Endothelial cell of umbilical vein (primary cell): ENCODE data around the gene EDEM2. TPM values are rescaled to one million over a fixed set of nuclear protein-coding genes. Genes with fewer than 3 reads are reported as not detected.

Experiments used
- BruUV-seq: library from RNA; stranded (reverse); fragments of 400-500 nt; replicated peaks from 2 replicates; lab custom pipeline; 2021; lab: Mats Ljungman, UMichigan
- CTCF ChIA-PET: fragments of 300-600, 350-600 bp; sonication (Branson Sonifier 250); formaldehyde crosslinking; loops from one replicate; lab custom pipeline; 2021; ENCODE audit warnings: antibody characterized with exemption, inconsistent platforms; lab: Charles Lee
- POLR2A ChIA-PET: fragments of 300-600, 350-600 bp; sonication (Branson Sonifier 250); formaldehyde crosslinking; loops from one replicate; lab custom pipeline; 2021; ENCODE audit warnings: antibody characterized with exemption, inconsistent platforms; lab: Charles Lee
- DNase-seq: peaks from one replicate; pipeline ENCODE4 v3.0.0-alpha.2; 2011; ENCODE audit warnings: low read depth, low spot score
- FAIRE-seq: peaks from 2 replicates; lab custom pipeline; 2011; peaks lifted over from hg19 to GRCh38; lab: Jason Lieb, UNC
- H2AFZ ChIP-seq: 2 replicates; pipeline ENCODE4 v1.6.0; 2012; ENCODE audit warnings: low read depth, low read length, control low read depth, inconsistent platforms
- H3K27ac ChIP-seq: 2 replicates; pipeline ENCODE4 v1.5.1; 2011; ENCODE audit warnings: low read depth, mild to moderate bottlenecking, control low read depth, low read length, moderate library complexity; ENCODE audit not compliant: insufficient read depth
- H3K27me3 ChIP-seq, 2 experiments: 2 replicates each; pipeline versions ENCODE4 v1.6.0 to v1.6.1; 2011; ENCODE audit warnings: low read length in 2 of 2, mixed read lengths in 1 of 2; ENCODE audit not compliant: control insufficient read depth in 2 of 2, insufficient read depth in 2 of 2
- H3K36me3 ChIP-seq, 2 experiments: 2 replicates in 1 of 2; 3 replicates in 1 of 2; pipeline ENCODE4 v1.5.1; 2011; ENCODE audit warnings: low read length in 2 of 2, mild to moderate bottlenecking in 1 of 2, moderate library complexity in 1 of 2; ENCODE audit not compliant: control insufficient read depth in 2 of 2, insufficient read depth in 2 of 2; ENCODE audit errors: extremely low read depth in 1 of 2
- H3K4me1 ChIP-seq: 3 replicates; pipeline ENCODE4 v1.5.1; 2011; ENCODE audit warnings: mild to moderate bottlenecking, low read length; ENCODE audit not compliant: control insufficient read depth, insufficient read depth; ENCODE audit errors: extremely low read depth
- H3K4me2 ChIP-seq: 2 replicates; pipeline ENCODE4 v1.6.1; 2011; ENCODE audit warnings: low read length, control low read depth, mixed read lengths; ENCODE audit not compliant: insufficient read depth
- H3K4me3 ChIP-seq, 3 experiments: fragments of 200-600 bp in 1 of 3; sonication (generic), shearing (Covaris generic) in 1 of 3; replicated peaks in 1 of 3; 2 replicates each; pipeline ENCODE4 v1.5.1; 2011 to 2016; ENCODE audit warnings: control low read depth in 3 of 3, low read length in 3 of 3, mild to moderate bottlenecking in 2 of 3, inconsistent platforms in 1 of 3, low read depth in 1 of 3, moderate library complexity in 1 of 3; ENCODE audit not compliant: insufficient read depth in 1 of 3
- H3K79me2 ChIP-seq: 2 replicates; pipeline ENCODE4 v1.6.0; 2012; ENCODE audit warnings: low read length, inconsistent platforms; ENCODE audit not compliant: control insufficient read depth, insufficient read depth
- H3K9ac ChIP-seq: replicated peaks from 2 replicates; pipeline ENCODE3; 2011; ENCODE audit warnings: low read length, control low read depth; ENCODE audit not compliant: insufficient read depth; ENCODE audit errors: extremely low read depth
- H3K9me1 ChIP-seq: replicated peaks from 3 replicates; pipeline ENCODE4 v1.6.0; 2011; ENCODE audit warnings: mild to moderate bottlenecking, low read length; ENCODE audit not compliant: control insufficient read depth, insufficient read depth; ENCODE audit errors: extremely low read depth
- H3K9me3 ChIP-seq: replicated peaks from 2 replicates; pipeline ENCODE4 v1.5.1; 2012; ENCODE audit warnings: low read length, inconsistent platforms; ENCODE audit not compliant: control insufficient read depth, insufficient read depth
- H4K20me1 ChIP-seq: replicated peaks from 2 replicates; pipeline ENCODE3; 2011; ENCODE audit warnings: mild to moderate bottlenecking, low read length; ENCODE audit not compliant: control insufficient read depth, insufficient read depth; ENCODE audit errors: extremely low read depth
- EZH2 ChIP-seq: IDR thresholded peaks from 2 replicates; pipeline ENCODE4 v1.6.1; 2012; ENCODE audit warnings: borderline replicate concordance, low read depth, mild to moderate bottlenecking, moderate library complexity, low read length, inconsistent platforms; ENCODE audit not compliant: severe bottlenecking
- FOS ChIP-seq: IDR thresholded peaks from 2 replicates; pipeline ENCODE4 v1.6.1; 2011; ENCODE audit warnings: mild to moderate bottlenecking, low read length, moderate library complexity, borderline replicate concordance; ENCODE audit not compliant: insufficient read depth
- GATA2 ChIP-seq: IDR thresholded peaks from 2 replicates; pipeline ENCODE4 v1.7.0; 2011; ENCODE audit warnings: low read depth, mild to moderate bottlenecking, moderate library complexity, mixed read lengths, low read length; ENCODE audit not compliant: insufficient read length, insufficient read depth
- JUN ChIP-seq: IDR thresholded peaks from 2 replicates; pipeline ENCODE4 v1.6.1; 2011; ENCODE audit warnings: borderline replicate concordance, low read depth; ENCODE audit not compliant: insufficient read length, insufficient read depth
- MAX ChIP-seq: IDR thresholded peaks from 2 replicates; pipeline ENCODE4 v1.6.1; 2011; ENCODE audit not compliant: insufficient read depth, insufficient read length
- MYC ChIP-seq: IDR thresholded peaks from one replicate; pipeline ENCODE4 v1.6.1; 2011; ENCODE audit warnings: mild to moderate bottlenecking, low read depth, low read length
- POLR2A ChIP-seq: IDR thresholded peaks from 2 replicates; pipeline ENCODE4 v1.6.1; 2012; ENCODE audit warnings: low read depth, mild to moderate bottlenecking, control low read depth, low read length
- POLR2AphosphoS5 ChIP-seq: IDR thresholded peaks from 2 replicates; pipeline ENCODE4 v1.6.1; 2012; ENCODE audit warnings: low read depth, mild to moderate bottlenecking, control low read depth, low read length, moderate library complexity; ENCODE audit not compliant: insufficient read depth
- dilution Hi-C: fragments of 300-500 bp; cut with MboI; formaldehyde crosslinking; loops from one replicate; pipeline ENCODE4 v1.15.0; 2019; ENCODE audit warnings: low sequenced_read_pairs; ENCODE audit not compliant: extremely low pct_ligation_motif_present
- intact Hi-C: fragments of 100-400 bp; cut with micrococcal nuclease; formaldehyde crosslinking; loops from one replicate; pipeline ENCODE4 v1.10.0; 2022
- polyA plus RNA-seq, 4 experiments: library from polyadenylated mRNA; depleted of rRNA in 3 of 4; stranded (reverse) in 3 of 4; unstranded in 1 of 4; fragments of >200 nt; gene quantifications; 2 replicates each; pipeline versions ENCODE4 v1.2.1 to v1.2.3, GENCODE V29; 2011 to 2012; ENCODE audit warnings: missing spikeins in 1 of 4
- total RNA-seq: library from RNA; stranded (reverse); gene quantifications from 2 replicates; pipeline ENCODE4 v1.2.3, GENCODE V29; 2021
- TF ChIP-seq, protein P1 (sequence below), 2 donors: IDR thresholded peaks; 1 replicate in 1 of 2; 2 replicates in 1 of 2; pipeline ENCODE4 v1.5.1; 2011; ENCODE audit warnings: low read length in 2 of 2, mild to moderate bottlenecking in 2 of 2, moderate library complexity in 2 of 2, control low read depth in 1 of 2, inconsistent platforms in 1 of 2, low read depth in 1 of 2; ENCODE audit not compliant: insufficient read depth in 1 of 2; ENCODE audit errors: extremely low read depth in 1 of 2

EDEM2 gene
- total and polyA plus RNA-seq, 2 donors (not counting 3 experiments of a cell fraction or from before 2014, with no cell fraction given) = 29.1 to 39.5 TPM

GRCh38 chr20:35125753-35126152 is 21.4 kb downstream of the EDEM2 start:
- H3K36me3 ChIP-seq = peaks cover 4 to 7% of the 10 kb centered on the region in 2 experiments
- DNase-seq (no peak), FAIRE-seq (no peak)
- no TSS peak for BruUV-seq
- intact Hi-C loops = no loop called here
- H3K4me1 ChIP-seq = peaks cover 45% of the 10 kb centered on the region
- ChIA-PET CTCF (interaction anchor here (0.6 to 2.1 kb wide), 6 partner anchors 9 to 138 kb away, joined by 3 to 12 read pairs (median 5); no protein-coding TSS in a partner anchor), POLR2A (no interaction called here)
- H3K9me1 ChIP-seq = no peaks in the 10 kb centered on the region
- H3K9me3 ChIP-seq = no peaks in the 10 kb centered on the region
- no peak overlapping the region for H3K9ac ChIP-seq
- dilution Hi-C loops = no loop called here
- no peak overlapping the region for H3K27ac ChIP-seq
- H3K4me2 ChIP-seq = no peak overlapping the region
- H2AFZ ChIP-seq = no peak overlapping the region
- no peak overlapping the region for H3K4me3 ChIP-seq
- no peaks in the 10 kb centered on the region for H3K79me2 ChIP-seq
- H4K20me1 ChIP-seq = no peaks in the 10 kb centered on the region
- no peaks in the 10 kb centered on the region for H3K27me3 ChIP-seq
- TF ChIP-seq, protein P1, sequence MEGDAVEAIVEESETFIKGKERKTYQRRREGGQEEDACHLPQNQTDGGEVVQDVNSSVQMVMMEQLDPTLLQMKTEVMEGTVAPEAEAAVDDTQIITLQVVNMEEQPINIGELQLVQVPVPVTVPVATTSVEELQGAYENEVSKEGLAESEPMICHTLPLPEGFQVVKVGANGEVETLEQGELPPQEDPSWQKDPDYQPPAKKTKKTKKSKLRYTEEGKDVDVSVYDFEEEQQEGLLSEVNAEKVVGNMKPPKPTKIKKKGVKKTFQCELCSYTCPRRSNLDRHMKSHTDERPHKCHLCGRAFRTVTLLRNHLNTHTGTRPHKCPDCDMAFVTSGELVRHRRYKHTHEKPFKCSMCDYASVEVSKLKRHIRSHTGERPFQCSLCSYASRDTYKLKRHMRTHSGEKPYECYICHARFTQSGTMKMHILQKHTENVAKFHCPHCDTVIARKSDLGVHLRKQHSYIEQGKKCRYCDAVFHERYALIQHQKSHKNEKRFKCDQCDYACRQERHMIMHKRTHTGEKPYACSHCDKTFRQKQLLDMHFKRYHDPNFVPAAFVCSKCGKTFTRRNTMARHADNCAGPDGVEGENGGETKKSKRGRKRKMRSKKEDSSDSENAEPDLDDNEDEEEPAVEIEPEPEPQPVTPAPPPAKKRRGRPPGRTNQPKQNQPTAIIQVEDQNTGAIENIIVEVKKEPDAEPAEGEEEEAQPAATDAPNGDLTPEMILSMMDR (IDR thresholded peaks at IDR 0.05; ENCODE audit: extremely low read depth in 1 of 2, insufficient read depth in 1 of 2, low read depth in 1 of 2, low read length in 2 of 2) = no peak
- TF ChIP-seq MYC = no peak
- no peak for TF ChIP-seq EZH2
- TF ChIP-seq GATA2 = no peak
- TF ChIP-seq MAX = no peak
- TF ChIP-seq FOS = no peak
- TF ChIP-seq POLR2AphosphoS5 = no peak
- no peak for TF ChIP-seq JUN
- no peak for TF ChIP-seq POLR2A
